Caco-2 (cell line): Measurements from ENCODE around the gene DGKI. TPM values are rescaled to one million over a fixed set of nuclear protein-coding genes. Genes with fewer than 3 reads are reported as not detected.

Experiments
- BruUV-seq: library from RNA; stranded (reverse); fragments of 400-500 nt; replicated peaks from 2 replicates; lab custom pipeline; 2021; lab: Mats Ljungman, UMichigan
- CTCF ChIA-PET: fragments of 300-600 bp; sonication (Branson Sonifier 250); formaldehyde crosslinking; loops from one replicate; lab custom pipeline; 2022; ENCODE audit warnings: antibody characterized with exemption; lab: Charles Lee
- POLR2A ChIA-PET: fragments of 300-600 bp; sonication (Branson Sonifier 250); formaldehyde crosslinking; loops from one replicate; lab custom pipeline; 2022; ENCODE audit warnings: antibody characterized with exemption; lab: Charles Lee
- DNase-seq, 2 experiments: peaks; one replicate each; pipeline versions ENCODE4 v3.0.0 to v3.0.0-alpha.2; 2020 to 2022
- H3K27me3 ChIP-seq: replicated peaks from 2 replicates; pipeline ENCODE4 v1.6.0; 2011; ENCODE audit warnings: low read length; ENCODE audit not compliant: control insufficient read depth, insufficient read depth
- H3K36me3 ChIP-seq: 2 replicates; pipeline ENCODE4 v1.5.1; 2011; ENCODE audit warnings: low read length; ENCODE audit not compliant: control insufficient read depth, insufficient read depth
- H3K4me1 ChIP-seq: fragments of 250-450 bp; sonication (Bioruptor Pico); 2 replicates; pipeline ENCODE4 v1.5.1; 2020; ENCODE audit warnings: mild to moderate bottlenecking
- H3K4me3 ChIP-seq: 2 replicates; pipeline ENCODE4 v1.5.1; 2011; ENCODE audit warnings: low read depth, mild to moderate bottlenecking, control low read depth, low read length
- H3K9me3 ChIP-seq: fragments of 250-450 bp; sonication (Bioruptor Pico); 2 replicates; pipeline ENCODE4 v1.5.1; 2020; ENCODE audit warnings: mild to moderate bottlenecking, moderate library complexity
- H3K27ac Mint-ChIP-seq: one replicate; pipeline ENCODE4 v1.8.0; 2022; ENCODE audit warnings: mixed read lengths; ENCODE audit not compliant: unreplicated experiment
- H3K27me3 Mint-ChIP-seq: one replicate; pipeline ENCODE4 v1.8.0; 2022; ENCODE audit warnings: mixed read lengths; ENCODE audit not compliant: insufficient read depth, unreplicated experiment
- H3K36me3 Mint-ChIP-seq: one replicate; pipeline ENCODE4 v1.8.0; 2022; ENCODE audit warnings: mild to moderate bottlenecking, mixed read lengths; ENCODE audit not compliant: insufficient read depth, unreplicated experiment
- H3K4me1 Mint-ChIP-seq: one replicate; pipeline ENCODE4 v1.8.0; 2022; ENCODE audit warnings: low read depth, mixed read lengths; ENCODE audit not compliant: unreplicated experiment
- H3K4me3 Mint-ChIP-seq: one replicate; pipeline ENCODE4 v1.8.0; 2022; ENCODE audit warnings: mild to moderate bottlenecking, moderate library complexity, mixed read lengths; ENCODE audit not compliant: unreplicated experiment
- H3K9me3 Mint-ChIP-seq: one replicate; pipeline ENCODE4 v1.8.0; 2022; ENCODE audit warnings: mixed read lengths; ENCODE audit not compliant: unreplicated experiment
- intact Hi-C: fragments of 100-400 bp; cut with micrococcal nuclease; formaldehyde crosslinking; loops from one replicate; pipeline ENCODE4 v1.10.0; 2022; ENCODE audit not compliant: unreplicated experiment
- total RNA-seq: library from RNA; stranded (reverse); gene quantifications from 2 replicates; pipeline ENCODE4 v1.2.3, GENCODE V29; 2022
- TF ChIP-seq, protein P1 (sequence below), 2 experiments: fragments of 200-600 bp in 1 of 2; IDR thresholded peaks; 1 replicate in 1 of 2; 2 replicates in 1 of 2; pipeline versions ENCODE4 v1.5.1 to v1.8.0; 2011 to 2022; ENCODE audit warnings: antibody characterized with exemption in 1 of 2, control low read depth in 1 of 2, inconsistent platforms in 1 of 2, low read depth in 1 of 2, low read length in 1 of 2, mild to moderate bottlenecking in 1 of 2, moderate library complexity in 1 of 2; ENCODE audit not compliant: insufficient read depth in 1 of 2, severe bottlenecking in 1 of 2, unreplicated experiment in 1 of 2

DGKI gene
- total RNA-seq, 1 experiment from 2014 or later: 0.84 TPM

DNA sequence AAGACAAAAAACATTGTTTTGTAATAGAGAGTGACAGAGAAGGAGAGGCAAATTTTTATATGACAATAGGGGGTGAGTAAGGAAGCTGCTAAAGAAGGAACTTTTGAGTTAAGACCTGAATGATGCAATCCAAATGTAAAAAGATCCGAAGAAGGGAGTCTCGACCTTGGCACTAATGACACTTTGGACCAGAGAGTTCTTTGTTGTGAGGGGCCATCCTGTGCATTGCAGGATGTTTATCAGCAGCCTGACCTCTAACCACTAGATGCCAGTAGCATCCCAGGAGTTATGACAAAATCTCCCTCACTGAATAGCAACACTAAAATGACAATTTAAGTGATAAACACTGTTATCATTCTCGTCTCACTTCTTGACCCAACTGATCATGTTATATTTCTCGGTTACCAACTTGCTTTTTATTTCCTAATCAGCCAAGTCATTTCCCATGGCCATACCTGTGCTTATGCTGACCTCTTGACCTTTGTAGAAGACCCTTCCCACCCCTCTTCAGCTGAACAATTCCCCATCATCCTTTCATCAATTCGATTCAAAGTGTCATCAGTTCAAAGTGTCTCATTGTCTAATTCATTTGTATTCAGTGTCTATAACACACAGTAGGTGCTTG is 30.0 kb downstream of the DGKI start:
- TF ChIP-seq, protein P1, sequence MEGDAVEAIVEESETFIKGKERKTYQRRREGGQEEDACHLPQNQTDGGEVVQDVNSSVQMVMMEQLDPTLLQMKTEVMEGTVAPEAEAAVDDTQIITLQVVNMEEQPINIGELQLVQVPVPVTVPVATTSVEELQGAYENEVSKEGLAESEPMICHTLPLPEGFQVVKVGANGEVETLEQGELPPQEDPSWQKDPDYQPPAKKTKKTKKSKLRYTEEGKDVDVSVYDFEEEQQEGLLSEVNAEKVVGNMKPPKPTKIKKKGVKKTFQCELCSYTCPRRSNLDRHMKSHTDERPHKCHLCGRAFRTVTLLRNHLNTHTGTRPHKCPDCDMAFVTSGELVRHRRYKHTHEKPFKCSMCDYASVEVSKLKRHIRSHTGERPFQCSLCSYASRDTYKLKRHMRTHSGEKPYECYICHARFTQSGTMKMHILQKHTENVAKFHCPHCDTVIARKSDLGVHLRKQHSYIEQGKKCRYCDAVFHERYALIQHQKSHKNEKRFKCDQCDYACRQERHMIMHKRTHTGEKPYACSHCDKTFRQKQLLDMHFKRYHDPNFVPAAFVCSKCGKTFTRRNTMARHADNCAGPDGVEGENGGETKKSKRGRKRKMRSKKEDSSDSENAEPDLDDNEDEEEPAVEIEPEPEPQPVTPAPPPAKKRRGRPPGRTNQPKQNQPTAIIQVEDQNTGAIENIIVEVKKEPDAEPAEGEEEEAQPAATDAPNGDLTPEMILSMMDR (IDR thresholded peaks at IDR 0.05; ENCODE audit: insufficient read depth in 1 of 2, low read depth in 1 of 2, low read length in 1 of 2, severe bottlenecking in 1 of 2, unreplicated experiment in 1 of 2): peak in 1 of 2 experiments; percentile 32
- Histone ChIP-seq H3K27me3 (no peaks in the 10 kb centered on the region), H3K36me3 (no peaks in the 10 kb centered on the region), H3K9me3 (no peaks in the 10 kb centered on the region), H3K4me3 (no peak overlapping the region), H3K4me1 (no peaks in the 10 kb centered on the region)
- BruUV-seq: no TSS peak
- intact Hi-C loops: loop anchor here (1.0 to 2.0 kb wide), 2 partner anchors 82 to 191 kb away; no protein-coding TSS in a partner anchor
- POLR2A ChIA-PET: no interaction called here
- Mint-ChIP-seq H3K4me1 (no peaks in the 10 kb centered on the region), H3K27ac (no peak overlapping the region), H3K9me3 (no peaks in the 10 kb centered on the region), H3K4me3 (no peak overlapping the region), H3K36me3 (no peaks in the 10 kb centered on the region), H3K27me3 (peaks cover 5% of the 10 kb centered on the region)
- CTCF ChIA-PET: no interaction called here
- DNase-seq: peak in 1 of 2 experiments; percentile 25

DNA sequence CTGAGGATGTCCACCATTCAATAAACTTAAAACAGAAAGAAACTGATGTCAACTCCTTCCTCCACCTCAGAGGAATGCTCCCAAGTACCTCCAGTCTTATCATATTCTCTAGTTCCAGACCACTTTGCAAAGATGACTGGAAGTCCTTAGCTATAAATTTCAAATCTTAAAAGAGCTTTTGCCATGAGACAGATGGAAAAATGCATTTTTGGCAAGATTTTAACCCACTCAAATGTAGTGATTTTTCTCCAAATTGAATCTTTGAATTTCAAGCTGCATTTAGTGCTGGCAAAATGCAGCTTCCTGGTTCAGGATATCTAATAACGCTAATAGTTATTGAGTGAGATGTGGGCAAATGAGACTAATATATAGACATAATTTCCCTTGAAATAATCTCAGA is 33.2 kb downstream of the DGKI start:
- H3K27me3 Mint-ChIP-seq: peaks cover 6% of the 10 kb centered on the region
- TF ChIP-seq, protein P1 (IDR thresholded peaks at IDR 0.05; ENCODE audit: insufficient read depth in 1 of 2, low read depth in 1 of 2, low read length in 1 of 2, severe bottlenecking in 1 of 2, unreplicated experiment in 1 of 2): no peak

DNA sequence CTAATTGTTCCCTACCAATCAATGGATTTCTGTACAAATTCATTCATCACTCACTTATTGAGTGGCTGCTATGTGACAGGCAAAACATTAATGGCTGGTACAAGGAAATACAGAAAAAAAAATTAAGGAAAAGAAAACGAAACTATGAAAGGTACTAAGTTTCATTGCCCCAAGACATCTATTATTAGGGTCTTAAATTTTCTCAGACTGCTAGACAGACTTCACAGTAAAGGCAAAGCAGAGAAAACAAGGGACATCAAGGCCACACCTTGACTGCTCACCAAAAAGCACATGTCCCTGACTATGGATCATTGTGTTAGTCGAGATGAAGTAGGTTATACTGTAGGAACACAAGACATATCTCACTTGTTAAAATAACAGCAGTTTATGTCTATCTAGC is 36.5 kb downstream of the DGKI start:
- peaks cover 7% of the 10 kb centered on the region for H3K9me3 Mint-ChIP-seq
- no peaks in the 10 kb centered on the region for H3K36me3 Mint-ChIP-seq
- BruUV-seq: no TSS peak
- no peaks in the 10 kb centered on the region for H3K27me3 ChIP-seq
- CTCF ChIA-PET: no interaction called here
- H3K36me3 ChIP-seq: no peaks in the 10 kb centered on the region
- H3K9me3 ChIP-seq: no peaks in the 10 kb centered on the region
- intact Hi-C loops: no loop called here
- TF ChIP-seq, protein P1 (IDR thresholded peaks at IDR 0.05; ENCODE audit: insufficient read depth in 1 of 2, low read depth in 1 of 2, low read length in 1 of 2, severe bottlenecking in 1 of 2, unreplicated experiment in 1 of 2): no peak
- no peak for DNase-seq
- no peak overlapping the region for H3K27ac Mint-ChIP-seq
- peaks cover 14% of the 10 kb centered on the region for H3K27me3 Mint-ChIP-seq
- H3K4me1 ChIP-seq: no peaks in the 10 kb centered on the region
- POLR2A ChIA-PET: no interaction called here
- H3K4me3 ChIP-seq: no peak overlapping the region
- H3K4me3 Mint-ChIP-seq: no peak overlapping the region
- H3K4me1 Mint-ChIP-seq: no peaks in the 10 kb centered on the region

More for the DNA sequence above, 33.2 kb downstream of the DGKI start:
- no peaks in the 10 kb centered on the region for H3K27me3 ChIP-seq
- no peak overlapping the region for H3K4me3 ChIP-seq
- ChIA-PET CTCF (no interaction called here), POLR2A (no interaction called here)
- Mint-ChIP-seq H3K4me1 (no peaks in the 10 kb centered on the region), H3K36me3 (no peaks in the 10 kb centered on the region), H3K9me3 (peaks cover 1% of the 10 kb centered on the region), H3K4me3 (no peak overlapping the region), H3K27ac (no peak overlapping the region)
- H3K9me3 ChIP-seq: no peaks in the 10 kb centered on the region
- intact Hi-C loops: no loop called here
- H3K36me3 ChIP-seq: no peaks in the 10 kb centered on the region
- BruUV-seq: no TSS peak
- H3K4me1 ChIP-seq: no peaks in the 10 kb centered on the region
- DNase-seq: no peak
